ENCODE measurements around the gene FAM81B.

DNA sequence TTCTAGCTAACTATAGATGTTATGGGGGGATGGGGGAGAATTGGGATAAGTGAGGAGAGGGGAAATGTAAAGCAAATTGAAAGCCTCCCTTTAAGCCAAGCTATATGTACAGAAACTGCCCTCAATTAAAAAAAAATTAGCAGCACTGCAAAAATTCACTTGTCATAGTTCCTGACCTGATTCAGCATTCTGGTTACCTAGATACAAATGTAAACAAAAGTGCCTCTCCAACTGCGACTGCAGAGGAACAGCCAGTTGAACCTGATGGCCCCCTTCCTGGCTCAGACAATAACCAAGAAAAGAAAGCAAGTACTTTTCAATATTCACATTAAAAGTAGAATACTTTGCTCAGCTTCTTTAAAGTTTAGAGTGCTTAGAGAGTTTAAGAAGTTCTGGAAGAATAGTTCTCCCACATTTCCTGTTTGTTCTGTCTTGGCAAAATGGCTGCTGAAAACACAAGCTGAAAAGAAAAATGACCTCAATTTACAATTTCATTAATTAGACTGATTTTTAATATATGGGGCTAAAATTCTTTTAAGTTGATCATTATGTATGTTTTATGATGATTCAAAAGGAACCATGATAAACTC is 1.5 kb downstream of the FAM81B start:
- TF ChIP-seq, protein P1, sequence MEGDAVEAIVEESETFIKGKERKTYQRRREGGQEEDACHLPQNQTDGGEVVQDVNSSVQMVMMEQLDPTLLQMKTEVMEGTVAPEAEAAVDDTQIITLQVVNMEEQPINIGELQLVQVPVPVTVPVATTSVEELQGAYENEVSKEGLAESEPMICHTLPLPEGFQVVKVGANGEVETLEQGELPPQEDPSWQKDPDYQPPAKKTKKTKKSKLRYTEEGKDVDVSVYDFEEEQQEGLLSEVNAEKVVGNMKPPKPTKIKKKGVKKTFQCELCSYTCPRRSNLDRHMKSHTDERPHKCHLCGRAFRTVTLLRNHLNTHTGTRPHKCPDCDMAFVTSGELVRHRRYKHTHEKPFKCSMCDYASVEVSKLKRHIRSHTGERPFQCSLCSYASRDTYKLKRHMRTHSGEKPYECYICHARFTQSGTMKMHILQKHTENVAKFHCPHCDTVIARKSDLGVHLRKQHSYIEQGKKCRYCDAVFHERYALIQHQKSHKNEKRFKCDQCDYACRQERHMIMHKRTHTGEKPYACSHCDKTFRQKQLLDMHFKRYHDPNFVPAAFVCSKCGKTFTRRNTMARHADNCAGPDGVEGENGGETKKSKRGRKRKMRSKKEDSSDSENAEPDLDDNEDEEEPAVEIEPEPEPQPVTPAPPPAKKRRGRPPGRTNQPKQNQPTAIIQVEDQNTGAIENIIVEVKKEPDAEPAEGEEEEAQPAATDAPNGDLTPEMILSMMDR (IDR thresholded peaks at IDR 0.05) = no peak
- no peak for TF ChIP-seq POLR2A (IDR thresholded peaks at IDR 0.05)
